Mesendoderm (in vitro differentiated cells): Measurements from ENCODE around the gene SH3GL1.

Source experiments
- DNase-seq: peaks from one replicate; pipeline ENCODE4 v3.0.0; 2013
- H2AK5ac ChIP-seq: 2 replicates; pipeline ENCODE4 v1.6.1; 2013; ENCODE audit warnings: low read length, inconsistent platforms
- H2BK120ac ChIP-seq: 2 replicates; pipeline ENCODE4 v1.6.1; 2013; ENCODE audit warnings: low read depth, mild to moderate bottlenecking, low read length, moderate library complexity, mixed read lengths
- H2BK15ac ChIP-seq: replicated peaks from 2 replicates; pipeline ENCODE4 v1.6.1; 2013; ENCODE audit warnings: low read depth, mild to moderate bottlenecking, moderate library complexity
- H2BK5ac ChIP-seq: 2 replicates; pipeline ENCODE4 v1.6.1; 2013; ENCODE audit warnings: low read length, inconsistent platforms
- H3K18ac ChIP-seq: 2 replicates; pipeline ENCODE4 v1.6.1; 2013; ENCODE audit warnings: mild to moderate bottlenecking, low read length, mixed read lengths
- H3K23ac ChIP-seq: one replicate; pipeline ENCODE4 v1.6.1; 2013; ENCODE audit warnings: low read length
- H3K27ac ChIP-seq: 2 replicates; pipeline ENCODE4 v1.5.1; 2013; ENCODE audit warnings: low read depth, mild to moderate bottlenecking, inconsistent platforms, low read length, moderate library complexity
- H3K27me3 ChIP-seq: 2 replicates; pipeline ENCODE4 v1.6.1; 2013; ENCODE audit warnings: low read length, control low read depth, mild to moderate bottlenecking, inconsistent platforms; ENCODE audit not compliant: insufficient read depth, poor library complexity
- H3K36me3 ChIP-seq: 2 replicates; pipeline ENCODE4 v1.6.1; 2013; ENCODE audit warnings: low read length, inconsistent platforms; ENCODE audit not compliant: control insufficient read depth, insufficient read depth
- H3K4ac ChIP-seq: one replicate; pipeline ENCODE4 v1.6.1; 2013; ENCODE audit warnings: low read depth, mild to moderate bottlenecking, low read length, moderate library complexity
- H3K4me1 ChIP-seq: 2 replicates; pipeline ENCODE4 v1.6.1; 2013; ENCODE audit warnings: low read depth, low read length, inconsistent platforms; ENCODE audit not compliant: control insufficient read depth
- H3K4me2 ChIP-seq: 2 replicates; pipeline ENCODE4 v1.6.1; 2013; ENCODE audit warnings: low read length
- H3K4me3 ChIP-seq: 2 replicates; pipeline ENCODE4 v1.5.1; 2013; ENCODE audit warnings: mild to moderate bottlenecking, low read length
- H3K56ac ChIP-seq: one replicate; pipeline ENCODE4 v1.6.1; 2013; ENCODE audit warnings: low read length
- H3K79me1 ChIP-seq: 2 replicates; pipeline ENCODE4 v1.6.1; 2013; ENCODE audit warnings: low read length, inconsistent platforms
- H3K79me2 ChIP-seq: 2 replicates; pipeline ENCODE4 v1.6.1; 2013; ENCODE audit warnings: mild to moderate bottlenecking, low read length; ENCODE audit not compliant: control insufficient read depth, insufficient read depth
- H3K9ac ChIP-seq: 2 replicates; pipeline ENCODE4 v1.6.1; 2013; ENCODE audit warnings: low read length, inconsistent platforms
- H4K5ac ChIP-seq: one replicate; pipeline ENCODE4 v1.6.1; 2013; ENCODE audit warnings: low read length
- H4K8ac ChIP-seq: one replicate; pipeline ENCODE4 v1.6.1; 2013; ENCODE audit warnings: low read depth, mild to moderate bottlenecking, control low read depth, low read length, moderate library complexity
- WGBS: extraction: QIAGEN DNeasy Blood & Tissue Kit; methylation state at CpG from one replicate; pipeline ENCODE4 v1.1.7; 2013; ENCODE audit warnings: low lambda C conversion rate, missing lambda C conversion rate; ENCODE audit not compliant: insufficient coverage; ENCODE audit errors: extremely low coverage; 5-methylcytosine and 5-hydroxymethylcytosine counted together

SH3GL1 gene

GRCh38 chr19:4399812-4400134 is 574 bp downstream of the SH3GL1 start:
- Histone ChIP-seq H4K5ac (no peak overlapping the region), H4K8ac (no peak overlapping the region), H3K23ac (peak overlapping the region; percentile 81), H2BK120ac (no peak overlapping the region), H3K79me1 (peaks cover 21% of the 10 kb centered on the region), H3K9ac (peak overlapping the region; percentile 96), H3K36me3 (peaks cover 1% of the 10 kb centered on the region), H3K27me3 (no peaks in the 10 kb centered on the region), H2AK5ac (no peak overlapping the region), H2BK15ac (no peak overlapping the region), H3K79me2 (peaks cover 51% of the 10 kb centered on the region), H3K4me2 (peak overlapping the region; percentile 99), H3K27ac (no peak overlapping the region), H3K4ac (peak overlapping the region; percentile 77), H2BK5ac (no peak overlapping the region), H3K4me3 (peak overlapping the region; percentile 93), H3K4me1 (no peaks in the 10 kb centered on the region), H3K56ac (peak overlapping the region; percentile 95), H3K18ac (peak overlapping the region; percentile 85)
- peak; percentile 28 for DNase-seq
- WGBS, result no CpG with 5 or more reads among the region's 12 CpGs

GRCh38 chr19:4396949-4397783 is 3.2 kb downstream of the SH3GL1 start:
- no peak overlapping the region for H2BK15ac ChIP-seq
- no peak overlapping the region for H3K4me2 ChIP-seq
- peaks cover 45% of the 10 kb centered on the region for H3K79me2 ChIP-seq
- H3K4ac ChIP-seq, result no peak overlapping the region
- H2BK5ac ChIP-seq, result no peak overlapping the region
- no peaks in the 10 kb centered on the region for H3K4me1 ChIP-seq
- no CpG with 5 or more reads among the region's 15 CpGs for WGBS
- no peak overlapping the region for H3K9ac ChIP-seq
- no peak overlapping the region for H4K5ac ChIP-seq
- no peak overlapping the region for H3K4me3 ChIP-seq
- no peak overlapping the region for H4K8ac ChIP-seq
- no peaks in the 10 kb centered on the region for H3K27me3 ChIP-seq
- H3K27ac ChIP-seq, result no peak overlapping the region
- no peak for DNase-seq
- H3K23ac ChIP-seq, result no peak overlapping the region
- no peak overlapping the region for H2BK120ac ChIP-seq
- H3K36me3 ChIP-seq, result peaks cover 1% of the 10 kb centered on the region
- H2AK5ac ChIP-seq, result no peak overlapping the region
- no peak overlapping the region for H3K56ac ChIP-seq
- no peak overlapping the region for H3K18ac ChIP-seq
- peaks cover 30% of the 10 kb centered on the region for H3K79me1 ChIP-seq

GRCh38 chr19:4393947-4394590 is 6.3 kb downstream of the SH3GL1 start:
- Histone ChIP-seq H2BK5ac (no peak overlapping the region), H4K8ac (no peak overlapping the region), H3K4me1 (peaks cover 18% of the 10 kb centered on the region), H3K79me2 (peaks cover 56% of the 10 kb centered on the region), H2AK5ac (no peak overlapping the region), H3K18ac (no peak overlapping the region), H3K27me3 (no peaks in the 10 kb centered on the region), H2BK15ac (no peak overlapping the region), H3K79me1 (peaks cover 41% of the 10 kb centered on the region), H4K5ac (no peak overlapping the region), H2BK120ac (no peak overlapping the region), H3K4me3 (no peak overlapping the region), H3K23ac (peak overlapping the region; percentile 9), H3K36me3 (peaks cover 1% of the 10 kb centered on the region), H3K9ac (peak overlapping the region; percentile 19), H3K4me2 (no peak overlapping the region), H3K4ac (no peak overlapping the region), H3K27ac (no peak overlapping the region), H3K56ac (peak overlapping the region; percentile 56)
- DNase-seq, result peak; percentile 44
- WGBS, result no CpG with 5 or more reads among the region's 8 CpGs

- Histone ChIP-seq H4K5ac (no peak overlapping the region), H2BK15ac (no peak overlapping the region), H3K27ac (no peak overlapping the region), H3K23ac (no peak overlapping the region), H4K8ac (no peak overlapping the region), H2BK5ac (no peak overlapping the region), H3K27me3 (no peaks in the 10 kb centered on the region), H3K36me3 (peaks cover 1% of the 10 kb centered on the region), H2AK5ac (no peak overlapping the region), H2BK120ac (no peak overlapping the region), H3K79me1 (peaks cover 37% of the 10 kb centered on the region), H3K4me2 (no peak overlapping the region), H3K4me1 (peaks cover 18% of the 10 kb centered on the region), H3K79me2 (peaks cover 49% of the 10 kb centered on the region), H3K4ac (no peak overlapping the region), H3K56ac (no peak overlapping the region), H3K4me3 (no peak overlapping the region), H3K9ac (no peak overlapping the region), H3K18ac (no peak overlapping the region)
- no CpG with 5 or more reads among the region's 20 CpGs for WGBS
- DNase-seq, result no peak
These were observed 8.5 kb downstream of the SH3GL1 start for GRCh38 chr19:4391701-4392483.

GRCh38 chr19:4391306-4391693 is 9.0 kb downstream of the SH3GL1 start:
- no peaks in the 10 kb centered on the region for H3K27me3 ChIP-seq
- H2BK5ac ChIP-seq, result no peak overlapping the region
- WGBS, result no CpG with 5 or more reads among the region's 9 CpGs
- H3K18ac ChIP-seq, result peak overlapping the region; percentile 4
- no peak overlapping the region for H3K23ac ChIP-seq
- peak overlapping the region; percentile 26 for H3K9ac ChIP-seq
- no peak overlapping the region for H2AK5ac ChIP-seq
- no peak overlapping the region for H4K5ac ChIP-seq
- no peak overlapping the region for H3K4me3 ChIP-seq
- peaks cover 52% of the 10 kb centered on the region for H3K79me2 ChIP-seq
- H2BK120ac ChIP-seq, result no peak overlapping the region
- H4K8ac ChIP-seq, result no peak overlapping the region
- H3K27ac ChIP-seq, result peak overlapping the region; percentile 65
- H3K4me2 ChIP-seq, result no peak overlapping the region
- no peak overlapping the region for H3K56ac ChIP-seq
- no peak overlapping the region for H2BK15ac ChIP-seq
- H3K36me3 ChIP-seq, result peaks cover 1% of the 10 kb centered on the region
- peaks cover 40% of the 10 kb centered on the region for H3K79me1 ChIP-seq
- H3K4me1 ChIP-seq, result peaks cover 18% of the 10 kb centered on the region
- H3K4ac ChIP-seq, result no peak overlapping the region
- no peak for DNase-seq
